ENCODE data around the gene RBMS3.

GRCh38 chr3:29374226-29374625 is 93.4 kb downstream of the RBMS3 start:
- TF ChIP-seq CTCF (IDR thresholded peaks at IDR 0.05; ENCODE audit: insufficient read depth, low read depth, low read length) = no peak
- TF ChIP-seq EZH2 (IDR thresholded peaks at IDR 0.05; ENCODE audit: insufficient read depth, low read length) = no peak
